Measurements from ENCODE around the gene PPP1R13B.

Gene PPP1R13B

GRCh38 chr14:103738701-103739451 is 108.5 kb downstream of the PPP1R13B start:
- no peak for TF ChIP-seq CTCF (IDR thresholded peaks at IDR 0.05; ENCODE audit: low read depth, low read length, missing control alignments)
- no peak overlapping the region for H3K4me3 ChIP-seq (ENCODE audit: low read depth, low read length)
- in situ Hi-C loops (cut with HindIII; ENCODE audit: low sequenced_read_pairs), result no loop called here
- no peak for DNase-seq (ENCODE audit: low read depth)

GRCh38 chr14:103738166-103738565 is 109.2 kb downstream of the PPP1R13B start:
- H3K4me3 ChIP-seq (ENCODE audit: low read depth, low read length), result no peak overlapping the region
- DNase-seq (ENCODE audit: low read depth), result no peak
- in situ Hi-C loops (cut with HindIII; ENCODE audit: low sequenced_read_pairs), result no loop called here
- TF ChIP-seq CTCF (IDR thresholded peaks at IDR 0.05; ENCODE audit: low read depth, low read length, missing control alignments), result no peak

- in situ Hi-C loops (cut with HindIII; ENCODE audit: low sequenced_read_pairs), result no loop called here
- DNase-seq (ENCODE audit: low read depth), result no peak
- no peak overlapping the region for H3K4me3 ChIP-seq (ENCODE audit: low read depth, low read length)
- TF ChIP-seq CTCF (IDR thresholded peaks at IDR 0.05; ENCODE audit: low read depth, low read length, missing control alignments), result no peak
These were observed 109.8 kb downstream of the PPP1R13B start for GRCh38 chr14:103737432-103738045.

GRCh38 chr14:103736546-103737431 is 110.6 kb downstream of the PPP1R13B start:
- no peak overlapping the region for H3K4me3 ChIP-seq (ENCODE audit: low read depth, low read length)
- DNase-seq (ENCODE audit: low read depth), result no peak
- TF ChIP-seq CTCF (IDR thresholded peaks at IDR 0.05; ENCODE audit: low read depth, low read length, missing control alignments), result no peak
- in situ Hi-C loops (cut with HindIII; ENCODE audit: low sequenced_read_pairs), result no loop called here

GRCh38 chr14:103735815-103736545 is 111.4 kb downstream of the PPP1R13B start:
- TF ChIP-seq CTCF (IDR thresholded peaks at IDR 0.05; ENCODE audit: low read depth, low read length, missing control alignments), result no peak
- DNase-seq (ENCODE audit: low read depth), result no peak
- in situ Hi-C loops (cut with HindIII; ENCODE audit: low sequenced_read_pairs), result no loop called here
- no peak overlapping the region for H3K4me3 ChIP-seq (ENCODE audit: low read depth, low read length)

- peak; percentile 19 for TF ChIP-seq CTCF (IDR thresholded peaks at IDR 0.05; ENCODE audit: low read depth, low read length, missing control alignments)
- in situ Hi-C loops (cut with HindIII; ENCODE audit: low sequenced_read_pairs), result no loop called here
- DNase-seq (ENCODE audit: low read depth), result no peak
- no peak overlapping the region for H3K4me3 ChIP-seq (ENCODE audit: low read depth, low read length)
These were observed 111.9 kb downstream of the PPP1R13B start for GRCh38 chr14:103735439-103735814.
